Fibroblast of the conjunctiva (primary cell): Measurements from ENCODE around the gene HSPA4.
"Not testable (repeated sequence)": the region's sequence is repeated elsewhere in the genome, so short reads cannot be mapped to it uniquely, and the experiment has no call there.

ENCODE experiments used
- DNase-seq: peaks from one replicate; pipeline ENCODE4 v3.0.0-alpha.2; 2010; ENCODE audit warnings: low read depth

HSPA4 gene

GRCh38 chr5:133050521-133050920, 1.3 kb upstream of the HSPA4 start:
- no peak for DNase-seq

- DNase-seq = no peak
These were observed 712 bp upstream of the HSPA4 start for GRCh38 chr5:133051061-133051541.

GRCh38 chr5:133052317-133053175, 733 bp downstream of the HSPA4 start:
- peak; percentile 6 for DNase-seq

GRCh38 chr5:133053448-133053847, 1.6 kb downstream of the HSPA4 start:
- no peak for DNase-seq

- DNase-seq = no peak
These were observed 3.1 kb downstream of the HSPA4 start for GRCh38 chr5:133054697-133055471.

- no peak for DNase-seq
These were observed 5.1 kb downstream of the HSPA4 start for GRCh38 chr5:133056891-133057290.

GRCh38 chr5:133059621-133060020, 7.8 kb downstream of the HSPA4 start:
- DNase-seq = no peak

- DNase-seq = no peak
These were observed 10.5 kb downstream of the HSPA4 start for GRCh38 chr5:133062276-133062675.

GRCh38 chr5:133063965-133064364, 12.2 kb downstream of the HSPA4 start:
- no peak for DNase-seq

- no peak for DNase-seq
These were observed 13.7 kb downstream of the HSPA4 start for GRCh38 chr5:133065471-133065870.

GRCh38 chr5:133066045-133066444, 14.2 kb downstream of the HSPA4 start:
- no peak for DNase-seq

GRCh38 chr5:133072021-133072420, 20.2 kb downstream of the HSPA4 start:
- DNase-seq = no peak

- no peak for DNase-seq
These were observed 24.0 kb downstream of the HSPA4 start for GRCh38 chr5:133075572-133076536.

- no peak for DNase-seq
These were observed 27.2 kb downstream of the HSPA4 start for GRCh38 chr5:133079048-133079447.

GRCh38 chr5:133081036-133081435, 29.2 kb downstream of the HSPA4 start:
- DNase-seq = no peak

- no peak for DNase-seq
These were observed 29.9 kb downstream of the HSPA4 start for GRCh38 chr5:133081703-133082102.

- no peak for DNase-seq
These were observed 30.3 kb downstream of the HSPA4 start for GRCh38 chr5:133082128-133082527.

GRCh38 chr5:133083901-133084300, 32.1 kb downstream of the HSPA4 start:
- DNase-seq = no peak

- DNase-seq = not testable (repeated sequence)
These were observed 33.4 kb downstream of the HSPA4 start for GRCh38 chr5:133085171-133085570.

- DNase-seq = peak; percentile 26
These were observed 34.6 kb downstream of the HSPA4 start for GRCh38 chr5:133086366-133086875.

GRCh38 chr5:133088064-133088463, 36.3 kb downstream of the HSPA4 start:
- DNase-seq = no peak

- DNase-seq = no peak
These were observed 39.2 kb downstream of the HSPA4 start for GRCh38 chr5:133091034-133091433.
